ENCODE results near the gene B4GALT6.
A peak's percentile ranks its signal among the peaks of the same experiment; 100 is the strongest.

Gene B4GALT6

GRCh38 chr18:31630549-31630948 lies 53.8 kb downstream of the B4GALT6 start:
- no peak for DNase-seq

GRCh38 chr18:31626409-31626808 lies 58.0 kb downstream of the B4GALT6 start:
- no peak for DNase-seq

- no peak for DNase-seq
Measured at GRCh38 chr18:31624892-31625640, 59.3 kb downstream of the B4GALT6 start.

- DNase-seq: no peak
Measured at GRCh38 chr18:31619291-31619690, 65.1 kb downstream of the B4GALT6 start.

GRCh38 chr18:31618801-31619200 lies 65.6 kb downstream of the B4GALT6 start:
- no peak for DNase-seq

GRCh38 chr18:31617031-31617717 lies 67.2 kb downstream of the B4GALT6 start:
- DNase-seq: no peak

- DNase-seq: no peak
Measured at GRCh38 chr18:31616586-31616985, 67.8 kb downstream of the B4GALT6 start.

- DNase-seq: no peak
Measured at GRCh38 chr18:31614044-31614443, 70.3 kb downstream of the B4GALT6 start.

GRCh38 chr18:31612124-31612523 lies 72.3 kb downstream of the B4GALT6 start:
- no peak for DNase-seq

- DNase-seq: no peak
Measured at GRCh38 chr18:31611511-31611910, 72.9 kb downstream of the B4GALT6 start.

GRCh38 chr18:31610286-31611205 lies 73.8 kb downstream of the B4GALT6 start:
- DNase-seq: no peak

- DNase-seq: no peak
Measured at GRCh38 chr18:31609886-31610285, 74.5 kb downstream of the B4GALT6 start.

GRCh38 chr18:31607384-31607783 lies 77.0 kb downstream of the B4GALT6 start:
- no peak for DNase-seq

GRCh38 chr18:31606265-31606664 lies 78.1 kb downstream of the B4GALT6 start:
- DNase-seq: no peak

- DNase-seq: peak; percentile 2
Measured at GRCh38 chr18:31603315-31603714, 81.1 kb downstream of the B4GALT6 start.

GRCh38 chr18:31598021-31598805 lies 86.2 kb downstream of the B4GALT6 start:
- no peak for DNase-seq

- DNase-seq: no peak
Measured at GRCh38 chr18:31596081-31596872, 88.1 kb downstream of the B4GALT6 start.

GRCh38 chr18:31595121-31595771 lies 89.1 kb downstream of the B4GALT6 start:
- no peak for DNase-seq

GRCh38 chr18:31592506-31593157 lies 91.7 kb downstream of the B4GALT6 start:
- no peak for DNase-seq

GRCh38 chr18:31591628-31592027 lies 92.8 kb downstream of the B4GALT6 start, which contains the start of gene TTR:
TSS of gene TTR (plus strand) at chr18:31591877. CDS start at chr18:31591903, 26 bp downstream.
- DNase-seq: no peak
